IPS-20b (cell line): Measurements from ENCODE around the gene ASH1L.
A peak's percentile ranks its signal among the peaks of the same experiment; 100 is the strongest.

Source experiments
- H3K27ac ChIP-seq: one replicate; pipeline ENCODE4 v1.5.1; 2013; ENCODE audit warnings: low read length
- H3K27me3 ChIP-seq: 2 replicates; pipeline ENCODE4 v1.6.1; 2013; ENCODE audit warnings: mild to moderate bottlenecking, low read length, inconsistent platforms; ENCODE audit not compliant: insufficient read depth
- H3K36me3 ChIP-seq: 2 replicates; pipeline ENCODE4 v1.6.1; 2013; ENCODE audit warnings: low read depth, mild to moderate bottlenecking, inconsistent platforms, low read length, moderate library complexity; ENCODE audit not compliant: insufficient read depth
- H3K4me1 ChIP-seq: 2 replicates; pipeline ENCODE4 v1.6.1; 2013; ENCODE audit warnings: mild to moderate bottlenecking, control low read depth, inconsistent platforms, low read length, moderate library complexity; ENCODE audit not compliant: insufficient read depth
- H3K4me3 ChIP-seq: 2 replicates; pipeline ENCODE4 v1.5.1; 2013; ENCODE audit warnings: mild to moderate bottlenecking, low read length, inconsistent platforms
- H3K9ac ChIP-seq: 2 replicates; pipeline ENCODE4 v1.6.1; 2013; ENCODE audit warnings: low read depth, mild to moderate bottlenecking, inconsistent platforms, low read length, moderate library complexity
- H3K9me3 ChIP-seq: 2 replicates; pipeline ENCODE4 v1.6.1; 2013; ENCODE audit warnings: mild to moderate bottlenecking, low read depth, low read length, inconsistent platforms; ENCODE audit not compliant: insufficient read depth

Gene ASH1L

GRCh38 chr1:155485222-155485621 is 77.4 kb downstream of the ASH1L start:
- Histone ChIP-seq H3K27ac (no peak overlapping the region), H3K4me1 (no peaks in the 10 kb centered on the region), H3K27me3 (no peaks in the 10 kb centered on the region), H3K9ac (no peak overlapping the region), H3K36me3 (peaks cover 24% of the 10 kb centered on the region), H3K4me3 (no peak overlapping the region), H3K9me3 (no peaks in the 10 kb centered on the region)

- Histone ChIP-seq H3K9ac (no peak overlapping the region), H3K4me1 (peaks cover 8% of the 10 kb centered on the region; the same call in 1 of the 2 replicates), H3K27ac (no peak overlapping the region), H3K4me3 (no peak overlapping the region), H3K27me3 (no peaks in the 10 kb centered on the region), H3K36me3 (peaks cover 33% of the 10 kb centered on the region), H3K9me3 (no peaks in the 10 kb centered on the region)
Measured at GRCh38 chr1:155481741-155482241, 80.8 kb downstream of the ASH1L start.

- no peak overlapping the region for H3K27ac ChIP-seq
Measured at GRCh38 chr1:155479205-155479604, 83.4 kb downstream of the ASH1L start.

GRCh38 chr1:155478270-155478852 is 84.2 kb downstream of the ASH1L start:
- H3K9me3 ChIP-seq: no peaks in the 10 kb centered on the region
- peak overlapping the region; percentile 3; the same call in 1 of the 2 replicates for H3K4me3 ChIP-seq
- peaks cover 33% of the 10 kb centered on the region for H3K36me3 ChIP-seq
- H3K27me3 ChIP-seq: no peaks in the 10 kb centered on the region
- no peak overlapping the region for H3K9ac ChIP-seq
- H3K4me1 ChIP-seq: peaks cover 8% of the 10 kb centered on the region; the same call in 1 of the 2 replicates
- no peak overlapping the region for H3K27ac ChIP-seq

More at GRCh38 chr1:155479205-155479604, 83.4 kb downstream of the ASH1L start:
- H3K4me1 ChIP-seq: peaks cover 8% of the 10 kb centered on the region; the same call in 1 of the 2 replicates
- no peaks in the 10 kb centered on the region for H3K9me3 ChIP-seq
- H3K9ac ChIP-seq: no peak overlapping the region
- H3K27me3 ChIP-seq: no peaks in the 10 kb centered on the region
- peaks cover 33% of the 10 kb centered on the region for H3K36me3 ChIP-seq
- no peak overlapping the region for H3K4me3 ChIP-seq

GRCh38 chr1:155474146-155474545 is 88.5 kb downstream of the ASH1L start:
- Histone ChIP-seq H3K9me3 (peaks cover 21% of the 10 kb centered on the region), H3K9ac (no peak overlapping the region), H3K4me1 (peaks cover 6% of the 10 kb centered on the region; the same call in 1 of the 2 replicates), H3K27me3 (no peaks in the 10 kb centered on the region), H3K36me3 (peaks cover 20% of the 10 kb centered on the region), H3K27ac (no peak overlapping the region), H3K4me3 (no peak overlapping the region)

- Histone ChIP-seq H3K9ac (no peak overlapping the region), H3K4me3 (no peak overlapping the region), H3K27me3 (no peaks in the 10 kb centered on the region), H3K4me1 (no peaks in the 10 kb centered on the region), H3K27ac (no peak overlapping the region), H3K9me3 (peaks cover 21% of the 10 kb centered on the region), H3K36me3 (peaks cover 20% of the 10 kb centered on the region)
Measured at GRCh38 chr1:155473151-155473821, 89.3 kb downstream of the ASH1L start.

GRCh38 chr1:155472491-155473083 is 90.0 kb downstream of the ASH1L start:
- no peak overlapping the region for H3K27ac ChIP-seq
- peaks cover 21% of the 10 kb centered on the region for H3K9me3 ChIP-seq
- peaks cover 20% of the 10 kb centered on the region for H3K36me3 ChIP-seq
- no peaks in the 10 kb centered on the region for H3K4me1 ChIP-seq
- H3K9ac ChIP-seq: no peak overlapping the region
- no peak overlapping the region for H3K4me3 ChIP-seq
- H3K27me3 ChIP-seq: no peaks in the 10 kb centered on the region

GRCh38 chr1:155471891-155472290 is 90.7 kb downstream of the ASH1L start:
- H3K4me1 ChIP-seq: no peaks in the 10 kb centered on the region
- no peak overlapping the region for H3K4me3 ChIP-seq
- no peaks in the 10 kb centered on the region for H3K27me3 ChIP-seq
- H3K27ac ChIP-seq: no peak overlapping the region
- H3K36me3 ChIP-seq: peaks cover 20% of the 10 kb centered on the region
- H3K9ac ChIP-seq: no peak overlapping the region
- H3K9me3 ChIP-seq: peaks cover 21% of the 10 kb centered on the region

- Histone ChIP-seq H3K27me3 (no peaks in the 10 kb centered on the region), H3K36me3 (peaks cover 20% of the 10 kb centered on the region), H3K27ac (no peak overlapping the region), H3K4me1 (no peaks in the 10 kb centered on the region), H3K9ac (no peak overlapping the region), H3K9me3 (peaks cover 21% of the 10 kb centered on the region), H3K4me3 (no peak overlapping the region)
Measured at GRCh38 chr1:155471026-155471425, 91.6 kb downstream of the ASH1L start.

GRCh38 chr1:155466996-155467395 is 95.6 kb downstream of the ASH1L start:
- Histone ChIP-seq H3K9ac (no peak overlapping the region), H3K36me3 (peaks cover 10% of the 10 kb centered on the region; the same call in 1 of the 2 replicates), H3K27ac (no peak overlapping the region), H3K27me3 (no peaks in the 10 kb centered on the region), H3K4me1 (no peaks in the 10 kb centered on the region), H3K9me3 (peaks cover 10% of the 10 kb centered on the region), H3K4me3 (no peak overlapping the region)

- no peak overlapping the region for H3K4me3 ChIP-seq
Measured at GRCh38 chr1:155466617-155466972, 96.0 kb downstream of the ASH1L start.

More at GRCh38 chr1:155466617-155466972, 96.0 kb downstream of the ASH1L start:
- no peak overlapping the region for H3K9ac ChIP-seq
- H3K9me3 ChIP-seq: peaks cover 6% of the 10 kb centered on the region
- peaks cover 6% of the 10 kb centered on the region; the same call in 1 of the 2 replicates for H3K36me3 ChIP-seq
- H3K27ac ChIP-seq: no peak overlapping the region
- no peaks in the 10 kb centered on the region for H3K27me3 ChIP-seq
- H3K4me1 ChIP-seq: no peaks in the 10 kb centered on the region
